Posterior vena cava (tissue), 2 donors: Measurements from ENCODE around the gene UBAC2. TPM values are rescaled to one million over a fixed set of nuclear protein-coding genes. Genes with fewer than 3 reads are reported as not detected.

ENCODE experiments used
- DNase-seq: peaks from one replicate; pipeline ENCODE4 v3.0.0-alpha.2; 2020; ENCODE audit warnings: low spot score
- intact Hi-C, 2 donors: fragments of 100-400 bp; cut with DNase I; formaldehyde crosslinking; loops; one replicate each; pipeline versions ENCODE4 v1.14.1 to v1.14.2; 2022 to 2023
- total RNA-seq, 2 donors: library from RNA; stranded (reverse); fragmentation: NEBNext Ultra II Directional; extraction: Animal tissue kit (Norgen Biotek cat#: 25700); gene quantifications; one replicate each; pipeline ENCODE4 v1.2.1, GENCODE V29; 2021
- donor health status: DM: yes; HTN: yes; CAD: no.
- donor health status: DM: yes; HTN: yes; CAD: no.

The UBAC2 gene
- total RNA-seq, 2 donors from 2014 or later: 38.2 to 41.4 TPM

DNA sequence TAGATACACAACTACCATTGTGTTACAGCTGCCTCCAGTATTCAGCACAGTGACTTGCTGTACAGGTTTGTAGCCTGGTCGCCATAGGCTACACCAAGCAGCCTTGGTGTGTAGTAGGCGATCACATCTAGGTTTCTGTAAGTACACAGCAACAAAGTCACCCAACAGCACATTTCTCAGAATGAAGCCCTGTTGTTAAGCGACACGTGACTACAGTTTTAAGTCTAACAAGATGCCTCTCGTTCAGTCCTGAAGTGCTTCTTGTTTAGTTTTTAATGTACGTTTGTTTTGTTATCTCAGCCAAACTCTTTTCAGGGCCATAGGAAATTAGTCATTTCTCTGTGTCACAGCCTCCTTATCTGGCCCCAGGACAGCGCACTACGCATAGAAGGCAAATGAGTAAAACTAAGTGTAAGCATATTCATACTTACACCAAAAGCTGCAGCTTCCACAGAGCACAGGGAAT lies 156.5 kb downstream of the UBAC2 start:
- intact Hi-C loops: loop anchor here in 1 of 2 donors (1.0 kb wide), 1 partner anchor 79 kb away; no protein-coding TSS in a partner anchor
- no peak for DNase-seq

DNA sequence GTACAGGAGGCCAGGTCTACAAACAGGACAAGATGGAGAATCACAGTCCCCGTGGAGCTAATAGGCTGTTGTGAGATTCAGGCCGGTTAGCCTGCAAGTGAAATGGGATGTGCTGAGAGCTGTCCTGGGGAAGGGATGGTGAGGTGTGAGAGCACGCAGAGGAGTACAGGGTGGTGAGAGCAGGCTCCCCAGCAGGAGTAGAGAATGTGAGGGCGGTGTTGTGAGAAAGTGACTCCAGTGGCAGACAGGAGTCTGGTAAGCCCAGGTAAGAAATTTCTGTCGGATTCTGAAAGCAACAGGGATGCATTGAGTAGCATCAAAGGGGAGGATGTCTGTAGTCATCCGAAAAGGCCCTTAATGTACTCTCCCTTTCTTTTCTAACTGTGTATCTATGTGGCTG lies 157.3 kb downstream of the UBAC2 start:
- intact Hi-C loops: loop anchor here in 1 of 2 donors (1.0 kb wide), 1 partner anchor 78 kb away; no protein-coding TSS in a partner anchor
- no peak for DNase-seq

DNA sequence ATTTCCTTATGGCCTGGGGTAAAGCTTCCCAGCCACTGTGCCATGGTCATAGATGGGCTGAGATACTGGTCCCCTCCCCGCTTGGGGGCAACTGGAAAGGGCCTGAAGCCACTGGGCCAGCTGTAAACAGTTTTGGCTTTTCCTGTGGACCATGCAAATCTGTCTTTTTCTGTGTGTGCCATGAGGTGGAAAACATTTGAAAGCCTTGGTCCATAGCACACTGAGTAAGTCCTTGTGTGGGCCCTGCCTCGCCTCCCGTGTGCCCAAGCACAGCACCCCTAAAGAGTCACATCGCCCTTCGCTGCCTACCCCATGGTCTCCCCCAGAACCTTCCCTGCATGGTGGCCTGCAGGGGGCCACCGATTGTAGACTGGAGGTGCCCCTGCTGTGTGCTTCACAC lies 158.9 kb downstream of the UBAC2 start:
- intact Hi-C loops: no loop called here
- DNase-seq: no peak

DNA sequence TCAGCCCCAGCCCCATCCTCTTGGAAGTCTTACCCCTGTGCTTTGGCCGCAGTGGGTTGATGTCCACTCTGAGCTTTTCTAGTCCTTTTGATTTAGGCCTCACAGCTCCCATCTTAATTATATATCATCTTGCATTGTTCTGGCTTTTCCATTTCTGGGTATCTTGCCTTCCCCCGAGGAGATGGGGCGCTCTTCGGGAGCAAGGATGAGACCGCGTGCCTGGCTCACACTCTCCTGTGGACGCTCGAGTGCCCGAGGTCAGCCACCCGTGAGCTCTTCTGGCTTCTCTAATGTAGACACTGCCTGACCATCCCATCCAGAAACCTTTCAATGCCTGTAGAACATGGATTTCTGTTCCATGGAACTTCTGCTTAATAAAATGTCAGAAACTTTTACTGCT lies 160.0 kb downstream of the UBAC2 start:
- intact Hi-C loops: no loop called here
- no peak for DNase-seq

DNA sequence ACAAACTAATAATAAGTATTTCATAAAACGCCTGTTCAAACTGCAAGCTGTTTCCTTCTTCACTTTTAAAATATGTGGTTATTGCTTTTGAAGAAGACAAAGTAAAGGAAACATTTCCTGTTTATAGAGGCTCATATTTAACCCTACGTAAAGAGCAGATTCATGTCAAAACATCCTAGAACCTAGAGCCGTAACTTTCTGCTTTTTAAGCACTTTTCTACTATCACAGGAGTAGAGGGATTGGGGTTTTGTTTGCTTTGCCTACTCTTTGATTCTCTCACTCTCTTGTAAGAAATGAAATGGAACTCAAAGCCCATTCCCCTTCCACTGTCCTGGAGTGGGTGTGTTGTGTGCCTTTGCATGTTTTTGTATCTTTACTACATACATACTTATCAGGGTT lies 160.5 kb downstream of the UBAC2 start:
- intact Hi-C loops: no loop called here
- no peak for DNase-seq

DNA sequence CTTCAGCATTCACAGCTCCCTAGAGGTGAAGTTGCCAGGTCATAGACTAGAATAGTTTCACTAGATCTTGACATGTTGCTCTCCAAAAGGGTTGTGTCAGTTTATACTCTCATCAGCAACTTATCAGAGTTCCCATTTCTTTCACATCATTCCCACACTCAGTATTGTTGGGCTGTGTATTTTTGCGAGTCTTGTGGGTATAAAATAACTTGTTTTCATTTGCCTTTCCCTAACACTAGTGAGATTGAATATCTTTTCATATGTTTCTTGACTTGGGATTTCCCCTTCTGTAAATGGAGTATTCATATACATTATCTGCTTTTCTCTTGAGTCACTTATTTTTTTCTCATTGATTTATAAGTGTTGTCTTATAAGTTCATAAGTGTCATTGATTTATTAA lies 161.7 kb downstream of the UBAC2 start:
- intact Hi-C loops: no loop called here
- no peak for DNase-seq

DNA sequence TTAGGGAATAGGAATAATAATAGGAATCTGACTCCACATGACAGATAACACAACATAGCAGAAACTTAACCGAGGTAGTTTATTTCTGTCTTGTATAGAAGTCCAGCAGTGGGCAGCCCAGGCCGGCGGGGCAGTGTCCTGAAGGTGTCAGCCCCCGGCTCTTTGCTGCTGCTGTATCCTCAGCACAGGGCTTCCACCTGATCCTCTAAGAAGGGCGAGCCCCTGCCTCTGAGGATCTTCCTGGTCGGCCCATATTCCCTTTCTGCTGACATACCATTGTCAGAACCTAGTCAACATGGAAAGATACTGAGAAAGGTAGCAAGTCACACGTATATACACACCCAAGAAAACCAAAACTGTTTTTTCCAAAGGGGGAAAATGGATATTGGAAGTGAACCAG lies 162.7 kb downstream of the UBAC2 start:
- DNase-seq: no peak
- intact Hi-C loops: no loop called here

DNA sequence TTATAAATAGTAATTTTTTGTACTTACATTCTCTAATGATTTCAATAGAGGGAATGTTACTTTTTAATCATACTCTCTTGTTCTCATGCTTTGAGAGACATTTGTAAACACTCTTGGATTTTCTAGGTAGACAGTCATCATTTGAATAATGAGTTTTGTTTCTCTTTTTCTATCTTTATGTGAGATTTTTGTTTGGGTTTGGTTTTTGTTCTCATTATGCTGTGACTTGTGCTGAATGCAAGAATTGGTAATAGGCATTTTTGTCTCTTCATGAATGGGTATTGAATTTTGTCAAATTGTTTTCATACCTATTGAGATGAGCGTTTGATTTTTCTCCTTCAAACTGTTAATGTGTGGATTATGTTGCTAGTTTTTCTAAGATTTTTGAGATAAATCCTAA lies 163.3 kb downstream of the UBAC2 start:
- intact Hi-C loops: no loop called here
- no peak for DNase-seq

DNA sequence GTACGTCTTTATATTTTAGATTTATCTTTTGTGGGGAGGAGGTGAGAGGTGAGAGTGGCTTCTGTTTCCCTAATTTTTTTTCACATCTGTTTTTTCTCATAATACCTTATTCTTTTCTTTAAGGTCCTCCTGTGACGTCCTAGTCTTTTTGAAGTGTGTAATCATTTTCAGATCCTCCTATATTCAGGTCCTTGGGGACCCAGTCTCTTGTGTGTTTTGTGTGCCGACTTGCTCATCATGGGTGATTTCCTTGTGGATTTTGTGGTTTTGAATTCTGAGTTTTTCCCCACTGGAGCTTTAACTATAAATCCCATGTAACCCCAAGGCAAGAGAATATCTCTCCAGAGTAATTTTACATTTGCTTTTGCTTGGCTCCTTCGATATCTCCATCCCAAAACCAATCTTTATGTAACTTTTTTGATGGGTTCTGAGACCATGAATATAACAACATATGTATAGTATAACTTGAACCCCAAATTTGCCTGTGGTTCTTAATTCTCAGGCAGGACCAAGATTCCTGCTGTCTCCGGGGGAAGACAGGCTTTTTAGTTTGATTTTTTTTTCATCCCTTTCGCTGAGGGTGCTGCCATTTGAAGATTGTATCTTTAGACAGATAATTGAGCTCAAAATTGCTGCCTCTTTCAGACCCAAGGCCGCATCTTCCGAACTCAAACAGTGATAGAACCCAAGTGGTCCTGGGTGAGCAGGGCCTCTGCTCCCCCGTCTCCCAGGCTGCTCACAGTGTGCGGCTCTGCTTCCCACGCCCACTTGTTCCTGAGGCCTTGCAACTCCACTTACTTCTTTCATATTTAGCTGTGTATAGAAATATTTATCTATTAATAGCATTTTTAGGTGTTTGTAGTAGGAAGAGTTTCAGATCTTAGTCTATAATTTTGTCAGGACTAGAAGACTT lies 165.7 kb downstream of the UBAC2 start:
- no peak for DNase-seq
- intact Hi-C loops: no loop called here

DNA sequence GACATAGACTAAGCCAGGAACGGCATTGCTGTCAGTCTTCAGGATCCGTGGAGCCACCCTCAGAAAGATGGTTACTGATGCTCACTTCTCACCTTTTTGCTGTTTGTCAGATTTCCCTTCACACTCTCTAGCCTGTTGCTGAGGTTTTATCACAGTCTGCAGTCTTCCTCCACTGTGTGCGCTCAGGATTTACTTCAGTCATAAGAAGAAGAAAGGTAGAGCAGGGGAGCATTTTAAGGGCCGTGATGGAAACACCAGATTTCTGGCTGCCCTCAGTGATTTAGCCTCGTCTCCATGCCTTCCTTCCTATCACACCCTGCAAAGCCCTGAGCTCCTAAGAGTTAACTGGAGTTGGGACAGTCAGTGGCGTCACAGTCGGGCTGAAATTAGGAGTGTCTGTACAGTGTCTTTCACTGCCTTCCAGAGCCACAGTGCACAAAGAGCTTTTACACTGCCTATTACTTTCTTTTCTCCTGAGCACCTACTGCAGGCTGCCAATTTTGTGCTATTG lies 166.5 kb downstream of the UBAC2 start:
- intact Hi-C loops: no loop called here

DNA sequence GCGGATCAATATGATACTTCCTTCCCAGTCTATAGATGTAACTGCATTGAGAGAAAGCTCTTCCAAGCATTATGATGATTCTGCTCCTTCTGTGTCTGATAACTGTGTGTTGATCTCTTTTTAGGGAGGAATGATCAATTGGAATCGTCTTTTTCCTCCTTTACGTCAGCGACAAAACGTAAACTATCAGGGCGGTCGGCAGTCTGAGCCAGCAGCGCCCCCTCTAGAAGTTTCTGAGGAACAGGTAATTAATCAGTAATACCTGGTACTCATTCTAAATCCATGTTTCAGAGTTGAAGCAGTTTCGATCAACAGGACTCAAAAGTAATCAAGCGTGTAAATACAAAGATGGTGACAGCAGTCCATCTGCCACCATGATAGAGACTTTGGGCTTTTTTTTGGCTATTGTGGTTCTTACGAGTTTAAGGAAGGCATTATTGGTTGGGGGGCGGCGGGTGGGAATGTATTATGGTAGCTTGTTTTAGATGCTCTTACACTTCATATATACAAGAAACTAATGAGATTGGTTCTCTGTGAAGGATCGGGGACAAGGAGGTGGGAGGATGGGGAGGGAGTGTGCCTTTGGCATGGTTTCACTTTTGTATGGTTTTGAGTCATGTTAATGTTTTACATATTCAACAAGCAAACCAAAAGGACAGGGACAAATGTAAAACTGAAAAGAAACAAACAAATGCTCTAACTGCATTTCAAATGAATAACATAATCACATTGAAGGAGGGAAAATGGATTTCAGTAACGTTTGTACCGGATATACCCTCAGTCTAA lies 167.2 kb downstream of the UBAC2 start:
- no peak for DNase-seq
- intact Hi-C loops: no loop called here

More for the DNA sequence above, 166.5 kb downstream of the UBAC2 start:
- no peak for DNase-seq

DNA sequence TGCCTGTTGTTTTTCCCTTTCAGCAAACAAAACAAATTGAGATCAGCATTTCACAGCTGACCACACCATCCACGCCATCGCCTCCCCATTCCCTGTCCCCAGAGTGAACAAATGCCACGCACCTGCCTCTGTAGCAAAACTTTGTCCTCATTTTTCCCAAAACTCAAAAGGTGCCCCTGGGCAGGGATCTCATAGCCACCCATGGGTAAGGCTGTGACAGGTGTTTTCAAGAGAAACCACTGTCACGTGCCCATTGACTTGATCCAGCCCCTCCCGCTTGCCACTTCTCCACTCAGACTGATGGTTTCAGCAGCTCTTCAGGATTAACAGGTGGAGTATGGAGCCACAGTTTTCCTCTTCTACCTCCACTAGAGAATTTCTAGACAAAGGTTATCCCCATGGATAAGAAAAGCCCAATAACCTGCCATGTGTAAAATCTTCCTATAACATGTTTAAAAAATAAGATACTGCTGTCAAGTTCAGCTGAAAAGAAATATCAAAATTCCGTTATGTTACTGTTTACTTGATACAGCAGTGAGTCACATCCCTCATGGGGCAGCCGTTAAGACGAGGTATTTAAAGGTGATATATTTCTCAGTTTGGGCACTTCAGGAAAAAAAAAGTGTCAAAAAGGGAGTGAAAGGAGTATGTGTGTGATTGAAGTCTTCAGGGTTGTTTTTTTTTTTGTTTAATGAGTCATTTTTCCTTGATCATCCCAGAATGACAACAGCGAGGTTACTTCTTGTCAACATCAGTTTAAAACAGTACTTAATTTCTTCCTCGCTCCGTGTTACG lies 170.0 kb downstream of the UBAC2 start:
- intact Hi-C loops: no loop called here
- DNase-seq: no peak

DNA sequence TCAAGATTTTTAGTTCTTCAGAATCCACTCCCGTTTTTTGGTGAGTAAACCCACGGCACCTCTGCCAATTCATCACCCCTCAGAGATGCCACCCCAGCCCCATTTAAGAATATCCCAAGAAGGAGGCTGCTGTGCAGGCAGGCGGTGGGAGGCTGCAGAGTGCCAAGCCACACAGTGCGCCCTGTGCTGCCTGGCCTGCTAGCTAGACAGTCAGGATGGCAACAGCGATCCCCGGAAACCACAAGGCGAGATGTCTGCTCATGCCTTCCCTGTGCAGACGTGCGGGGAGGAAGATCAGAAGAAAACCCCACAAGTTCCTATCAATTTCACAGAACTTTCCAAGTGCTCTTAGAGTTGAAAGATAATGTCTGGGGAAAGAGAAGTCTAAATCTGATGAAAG lies 171.3 kb downstream of the UBAC2 start:
- intact Hi-C loops: no loop called here

DNA sequence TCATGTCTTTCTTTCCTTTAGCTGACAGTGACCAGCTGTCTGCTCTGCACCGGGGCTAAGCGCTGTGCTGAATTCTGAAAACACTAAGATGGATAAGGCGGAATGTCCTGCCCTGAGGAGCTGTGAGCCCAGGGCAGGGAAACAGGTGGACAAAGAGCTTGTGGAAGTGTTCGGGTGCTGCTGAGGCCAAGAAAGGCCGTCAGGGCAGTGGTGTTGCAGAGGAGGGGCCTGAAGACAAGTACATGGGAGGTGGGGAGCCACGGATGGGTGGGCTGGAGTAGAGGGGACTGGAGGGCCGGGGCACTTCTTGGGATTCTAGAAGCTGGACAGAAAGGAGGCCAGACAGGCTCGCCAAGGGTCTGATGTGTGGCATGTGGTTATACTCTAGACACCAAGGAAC lies 172.8 kb downstream of the UBAC2 start:
- DNase-seq: peak; percentile 46
- intact Hi-C loops: no loop called here

More for the DNA sequence above, 171.3 kb downstream of the UBAC2 start:
- peak; percentile 64 for DNase-seq

DNA sequence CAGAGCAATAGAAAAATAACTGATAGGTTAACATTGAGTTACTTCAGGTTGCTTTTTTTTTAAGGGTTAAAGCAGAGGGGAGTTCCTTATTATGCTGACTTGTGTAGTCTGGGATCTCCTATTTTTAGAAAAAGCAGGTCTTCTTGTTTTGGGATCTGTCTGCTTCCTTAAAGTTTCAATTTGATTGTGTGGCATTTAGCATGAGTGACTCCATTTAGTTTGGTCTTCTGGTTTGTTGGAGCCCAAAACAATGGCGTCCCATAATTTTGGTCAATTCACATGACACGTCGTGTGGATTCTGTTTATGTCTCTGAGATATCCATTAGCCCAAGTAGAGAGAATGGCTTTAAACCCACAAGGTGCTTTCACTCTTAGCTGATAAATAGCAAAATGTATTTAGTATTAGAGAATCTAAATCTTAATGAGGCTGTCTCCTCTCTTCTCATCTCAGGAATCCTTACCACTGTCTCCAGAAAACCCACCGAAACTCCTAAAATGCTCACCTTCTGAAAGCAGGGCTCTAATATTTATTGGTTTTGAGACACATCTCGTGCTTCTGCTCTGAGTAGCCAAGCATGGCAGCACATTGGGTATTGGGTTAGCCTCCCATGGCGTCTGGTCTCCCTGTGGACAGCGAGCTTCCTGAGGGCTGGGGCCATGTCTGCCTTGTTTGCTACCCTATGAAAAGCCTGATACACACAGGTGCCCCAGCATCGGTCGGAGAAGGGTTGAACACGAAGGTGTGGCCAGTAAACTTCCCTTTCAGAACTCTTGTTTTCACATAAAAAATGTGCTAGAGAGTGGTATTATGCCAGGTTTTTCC lies 173.7 kb downstream of the UBAC2 start:
- DNase-seq: peak; percentile 43
- intact Hi-C loops: no loop called here

DNA sequence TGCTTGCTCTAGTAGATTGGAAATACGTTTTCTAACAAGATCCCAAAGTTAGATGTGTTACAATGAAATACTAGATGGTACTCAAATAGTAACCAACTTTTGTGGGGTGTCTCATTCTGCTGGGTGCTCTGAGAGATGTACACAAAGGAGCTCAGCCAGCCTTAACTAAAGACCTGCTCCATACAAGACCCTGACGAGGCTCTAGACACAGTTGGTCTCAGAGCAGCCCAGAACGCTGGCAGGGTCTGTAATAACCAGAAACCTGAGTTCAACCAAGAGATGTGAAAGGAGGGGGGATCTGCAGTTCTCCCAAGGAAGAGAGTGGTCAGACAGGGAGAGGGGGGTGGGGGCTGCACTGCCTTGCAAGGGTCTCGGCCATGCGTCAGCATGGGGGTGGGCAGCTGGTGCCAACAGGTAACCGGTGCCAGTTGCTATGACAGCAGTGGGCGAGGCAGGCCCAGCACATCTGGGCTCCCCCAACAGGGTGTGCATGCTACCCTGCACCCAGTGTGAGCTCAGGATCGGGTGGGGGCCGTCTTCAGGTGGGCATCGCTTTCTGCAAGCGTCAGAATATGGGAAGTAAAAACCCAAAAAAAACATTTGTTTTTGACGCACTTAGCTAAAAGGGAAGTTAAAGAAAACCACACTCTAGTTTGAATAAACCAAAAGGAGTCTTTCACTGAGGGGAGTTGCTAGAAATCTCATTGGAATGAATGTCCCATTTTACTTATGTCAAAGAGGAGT lies 174.5 kb downstream of the UBAC2 start:
- DNase-seq: peak; percentile 80
- intact Hi-C loops: no loop called here

DNA sequence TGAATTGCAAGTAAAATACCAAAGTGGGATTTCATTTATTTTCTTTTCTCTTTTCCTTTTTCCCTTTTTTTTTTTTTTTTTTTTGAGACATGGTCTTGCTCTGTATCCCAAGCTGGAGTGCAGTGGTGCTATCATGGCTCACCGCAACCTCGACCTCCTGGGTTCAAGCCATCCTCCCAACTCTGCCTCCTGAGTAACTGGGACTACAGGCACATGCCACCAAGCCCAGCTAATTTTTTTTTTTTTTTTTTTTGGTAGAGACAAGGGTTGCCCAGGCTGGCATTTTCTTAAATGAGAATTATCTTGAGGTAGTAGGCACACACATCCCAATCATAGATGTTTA lies 175.1 kb downstream of the UBAC2 start:
- DNase-seq: peak; percentile 34
- intact Hi-C loops: no loop called here

DNA sequence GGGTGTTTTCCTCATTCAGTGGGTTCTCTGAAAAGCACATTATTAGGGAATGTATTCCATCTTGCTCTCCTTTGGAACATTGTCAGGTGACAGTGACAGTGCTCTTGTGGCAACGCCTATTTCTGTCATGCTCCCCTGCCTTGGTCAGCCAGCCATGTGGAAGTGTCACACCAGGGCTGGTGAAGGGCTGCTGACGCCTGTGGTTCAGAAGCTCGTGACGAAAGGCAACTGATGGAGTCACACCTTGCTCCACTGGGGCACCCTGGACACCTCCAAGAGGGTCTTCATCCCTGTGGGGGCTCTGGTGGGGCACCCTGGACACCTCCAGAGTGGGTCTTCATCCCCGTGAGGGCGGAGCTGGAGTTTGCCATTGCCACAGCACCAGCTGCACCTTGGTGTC lies 175.5 kb downstream of the UBAC2 start:
- intact Hi-C loops: no loop called here
- DNase-seq: peak; percentile 71
